ENCODE measurements around the gene DLG1.

Gene DLG1

DNA sequence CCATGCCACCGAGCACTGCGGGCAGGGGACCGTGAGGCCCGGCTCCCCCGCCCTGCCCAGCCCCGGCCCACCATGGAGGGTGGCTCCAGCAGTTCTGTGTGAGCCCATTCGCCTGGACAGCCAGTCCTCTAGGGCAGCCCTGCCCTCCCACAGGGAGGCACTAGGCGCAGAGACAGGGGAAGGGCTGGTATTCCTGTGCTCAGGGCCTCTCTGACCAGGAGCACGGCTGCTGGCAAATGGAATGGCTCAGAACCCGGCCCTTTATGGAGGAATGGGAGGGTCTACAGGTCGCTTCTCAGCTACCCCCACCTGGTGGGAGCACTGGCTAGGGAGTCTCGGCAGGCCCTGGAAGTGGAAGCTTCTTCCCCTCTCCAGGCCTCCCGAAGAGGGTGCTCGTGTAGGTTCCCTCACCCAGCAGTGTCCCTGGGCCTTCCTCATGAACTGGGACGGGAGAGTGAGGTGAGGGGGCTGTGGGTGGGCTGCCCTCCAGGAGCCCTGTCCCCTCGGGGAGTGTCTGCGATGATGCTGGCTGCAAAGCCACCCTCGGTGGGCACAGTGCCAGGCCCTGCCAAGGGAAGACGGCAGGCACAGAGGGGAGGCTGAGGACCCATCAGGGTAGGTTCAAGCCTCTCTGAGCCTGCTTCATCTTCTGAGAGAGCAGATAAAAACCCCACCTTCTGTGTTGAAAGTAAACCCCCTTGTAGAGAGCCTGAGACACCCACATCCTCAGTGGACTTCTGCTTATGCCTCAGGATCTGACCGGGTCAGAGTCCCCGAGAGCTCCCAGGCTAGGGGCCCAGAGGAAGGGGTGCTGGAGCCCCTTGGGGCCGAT, 270.3 kb downstream of the DLG1 start:
- H3K9me3 ChIP-seq (ENCODE audit: low read length): no peaks in the 10 kb centered on the region
- H3K36me3 ChIP-seq (ENCODE audit: insufficient read depth, low read length): no peaks in the 10 kb centered on the region
- no peak overlapping the region for H2AFZ ChIP-seq (ENCODE audit: low read depth, low read length)
- H3K4me3 ChIP-seq (ENCODE audit: low read length): no peak overlapping the region
- H3K4me1 ChIP-seq (ENCODE audit: insufficient read depth, low read length): peaks cover 1% of the 10 kb centered on the region
- peaks cover 28% of the 10 kb centered on the region for H3K27me3 ChIP-seq (ENCODE audit: insufficient read depth, low read length)

DNA sequence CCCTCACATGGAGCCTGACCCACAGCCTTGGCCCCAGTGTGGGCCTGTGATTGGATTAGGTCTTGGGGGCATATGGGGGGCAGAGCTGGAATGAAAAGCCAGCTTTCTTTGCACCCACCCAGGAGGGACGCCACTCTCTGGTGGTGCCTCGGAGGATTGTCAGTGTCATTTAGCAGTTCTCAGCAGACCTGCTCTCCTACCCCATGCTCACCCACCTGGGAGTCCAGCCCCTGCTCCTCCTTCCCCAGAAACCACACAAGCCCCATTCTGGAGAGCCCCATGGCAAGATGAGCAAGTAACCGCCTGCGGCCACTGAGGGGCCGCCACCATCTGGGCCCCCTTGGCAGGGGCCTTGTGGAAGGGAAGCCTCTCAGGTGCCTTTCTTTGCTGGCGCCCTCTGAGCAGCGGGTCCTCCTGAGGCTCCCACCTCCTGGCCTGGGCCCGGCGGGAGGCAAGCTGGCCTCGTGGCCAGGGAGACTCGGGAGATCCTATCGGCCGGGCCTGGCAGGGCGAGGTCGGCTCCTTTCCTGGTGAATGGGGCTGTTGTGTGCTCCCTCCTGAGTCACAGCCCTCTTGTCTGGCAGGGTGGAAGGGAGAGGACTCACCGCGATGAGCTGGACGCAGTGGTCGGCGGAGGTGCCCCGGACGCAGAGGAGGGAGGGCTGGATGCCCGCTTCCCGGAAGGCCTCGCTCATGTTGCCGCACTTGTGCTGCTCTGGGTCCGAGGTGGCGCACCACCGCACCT, 271.1 kb downstream of the DLG1 start:
- Histone ChIP-seq H3K9me3 (ENCODE audit: low read length) (no peaks in the 10 kb centered on the region), H2AFZ (ENCODE audit: low read depth, low read length) (no peak overlapping the region), H3K4me3 (ENCODE audit: low read length) (no peak overlapping the region), H3K27me3 (ENCODE audit: insufficient read depth, low read length) (peaks cover 28% of the 10 kb centered on the region), H3K4me1 (ENCODE audit: insufficient read depth, low read length) (peaks cover 8% of the 10 kb centered on the region), H3K36me3 (ENCODE audit: insufficient read depth, low read length) (no peaks in the 10 kb centered on the region)

DNA sequence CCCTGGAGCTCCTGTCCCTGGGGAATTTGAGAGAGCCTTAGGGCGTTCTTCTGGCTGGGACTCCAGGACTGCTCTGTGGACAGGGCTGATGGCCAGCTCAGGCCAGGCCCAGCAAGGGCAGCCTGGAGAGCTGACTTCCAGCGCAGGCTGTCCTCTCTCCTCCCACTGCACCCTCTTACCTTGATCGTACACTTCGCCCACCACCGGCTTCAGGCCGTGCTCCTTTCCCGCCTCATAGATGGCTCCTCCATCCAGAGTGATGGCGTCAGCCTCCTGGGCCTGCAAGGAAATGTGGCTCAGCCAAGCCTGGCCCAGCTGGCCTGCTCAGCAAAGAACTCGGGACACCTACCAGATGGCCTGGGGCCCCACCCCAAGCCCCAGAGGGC, 271.9 kb downstream of the DLG1 start:
- Histone ChIP-seq H3K36me3 (ENCODE audit: insufficient read depth, low read length) (no peaks in the 10 kb centered on the region), H3K4me3 (ENCODE audit: low read length) (no peak overlapping the region), H3K27me3 (ENCODE audit: insufficient read depth, low read length) (peaks cover 28% of the 10 kb centered on the region), H3K9me3 (ENCODE audit: low read length) (no peaks in the 10 kb centered on the region), H2AFZ (ENCODE audit: low read depth, low read length) (no peak overlapping the region), H3K4me1 (ENCODE audit: insufficient read depth, low read length) (peaks cover 8% of the 10 kb centered on the region)

DNA sequence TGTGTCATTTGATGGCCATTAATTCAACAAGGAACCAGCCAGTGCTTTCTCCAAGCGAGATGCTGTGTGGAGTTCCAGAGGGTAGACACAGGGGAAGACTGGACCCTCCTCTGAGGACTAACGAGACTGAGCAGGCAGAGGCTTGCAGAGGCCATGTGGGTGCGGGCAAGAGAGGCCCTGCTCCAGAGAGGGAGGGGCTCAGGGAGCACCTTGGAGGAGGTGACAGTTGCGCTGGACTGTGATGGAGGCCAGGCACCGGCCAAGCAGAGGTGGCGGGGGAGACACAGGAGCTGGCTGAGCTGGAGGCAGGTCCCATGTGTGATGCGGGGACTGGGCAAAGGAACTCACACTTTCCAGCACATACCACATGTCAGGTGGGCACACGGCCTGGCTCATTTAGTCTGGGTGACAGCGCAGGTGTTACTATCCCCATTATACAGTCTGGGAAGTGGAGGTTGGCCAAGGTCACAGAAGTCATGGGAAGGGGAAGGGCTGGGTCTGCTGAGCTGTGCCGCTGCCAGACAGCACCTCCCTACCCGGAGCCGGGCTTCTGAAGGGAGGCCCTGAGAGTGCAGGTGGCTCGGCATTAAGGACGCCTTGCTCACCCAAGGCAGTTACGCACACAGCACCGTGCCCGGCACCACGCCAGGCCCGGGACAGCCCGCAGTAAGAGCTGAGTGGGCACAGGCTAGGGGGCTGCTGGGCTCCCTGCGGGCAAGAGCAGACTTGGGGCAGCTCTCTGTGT, 272.5 kb downstream of the DLG1 start:
- H3K4me3 ChIP-seq (ENCODE audit: low read length): no peak overlapping the region
- peaks cover 25% of the 10 kb centered on the region for H3K27me3 ChIP-seq (ENCODE audit: insufficient read depth, low read length)
- H3K9me3 ChIP-seq (ENCODE audit: low read length): no peaks in the 10 kb centered on the region
- peaks cover 8% of the 10 kb centered on the region for H3K4me1 ChIP-seq (ENCODE audit: insufficient read depth, low read length)
- H2AFZ ChIP-seq (ENCODE audit: low read depth, low read length): no peak overlapping the region
- no peaks in the 10 kb centered on the region for H3K36me3 ChIP-seq (ENCODE audit: insufficient read depth, low read length)

DNA sequence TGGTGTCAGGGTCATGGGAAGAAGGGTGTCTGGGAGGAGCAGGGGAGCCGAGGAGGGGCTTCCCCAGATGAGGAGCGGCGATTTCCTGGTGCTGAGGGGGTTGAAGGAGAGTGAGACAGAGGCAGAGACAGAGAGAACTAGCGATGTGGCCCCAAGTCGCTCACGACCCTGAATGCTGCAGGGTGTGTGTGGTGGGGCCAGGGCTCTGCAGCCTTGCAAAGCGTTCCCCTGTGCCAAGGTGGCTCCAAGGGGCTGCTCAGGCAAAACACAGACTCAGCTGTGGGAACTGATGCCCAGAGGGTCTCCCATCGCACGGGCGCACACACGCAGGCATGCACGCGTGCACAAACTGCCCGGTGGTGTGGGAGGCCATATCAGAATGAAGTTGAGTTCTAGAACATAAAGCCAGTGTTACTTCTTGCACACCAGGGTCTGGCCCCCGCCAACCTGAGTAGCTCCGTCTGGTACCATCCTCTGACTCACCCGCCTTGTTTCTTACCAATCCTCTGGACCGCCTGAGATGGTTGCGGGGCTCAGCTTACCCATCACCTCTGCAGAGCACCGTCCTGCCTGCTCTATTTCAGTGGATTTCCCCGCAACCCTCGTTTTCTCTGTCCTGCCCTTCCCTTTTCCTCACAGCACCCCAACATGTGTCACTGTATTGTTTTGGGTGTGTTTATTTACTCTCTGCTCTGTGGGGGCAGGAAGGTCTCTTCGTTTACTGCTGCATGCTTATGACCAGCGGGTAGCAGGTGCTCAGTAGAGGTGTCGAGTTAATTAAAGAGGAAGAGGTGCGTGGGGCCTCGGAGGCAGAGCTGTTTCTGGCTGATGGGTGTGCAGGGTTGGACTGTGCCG, 273.3 kb downstream of the DLG1 start:
- Histone ChIP-seq H3K9me3 (ENCODE audit: low read length) (no peaks in the 10 kb centered on the region), H3K4me1 (ENCODE audit: insufficient read depth, low read length) (peaks cover 8% of the 10 kb centered on the region)

DNA sequence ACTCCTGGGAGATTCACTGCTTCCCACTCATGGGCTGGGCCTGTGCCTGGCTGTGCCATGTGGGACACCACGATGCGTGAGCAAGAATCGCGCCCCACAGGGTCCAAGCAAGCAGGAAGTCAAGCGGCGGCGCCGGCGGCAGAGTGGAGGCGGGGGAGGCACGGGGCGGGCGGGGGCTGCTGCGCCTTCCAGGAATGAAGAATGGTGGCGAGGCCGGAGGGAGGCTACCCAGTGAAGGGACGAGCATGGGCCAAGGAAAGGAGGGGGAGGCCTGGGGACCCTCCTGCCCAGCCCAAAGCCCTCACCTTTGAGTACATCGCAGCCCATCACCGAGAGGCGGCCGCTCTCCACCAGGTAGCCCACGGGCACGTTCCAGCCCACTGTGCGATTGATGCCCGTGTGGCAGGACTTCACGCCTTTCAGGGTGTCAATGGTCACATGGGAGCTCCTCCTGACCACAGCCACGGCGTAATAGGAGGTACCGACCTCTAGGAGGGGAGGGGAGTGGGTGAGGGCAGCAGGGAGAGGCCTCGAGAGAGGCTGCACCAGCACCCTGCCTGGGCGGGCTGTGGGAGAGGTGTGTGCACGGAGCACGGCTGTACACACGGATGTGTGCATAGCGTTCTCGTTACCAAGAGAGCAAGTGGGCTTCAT, 274.3 kb downstream of the DLG1 start:
- Histone ChIP-seq H3K36me3 (ENCODE audit: insufficient read depth, low read length) (no peaks in the 10 kb centered on the region), H2AFZ (ENCODE audit: low read depth, low read length) (no peak overlapping the region), H3K9me3 (ENCODE audit: low read length) (no peaks in the 10 kb centered on the region), H3K4me1 (ENCODE audit: insufficient read depth, low read length) (peaks cover 8% of the 10 kb centered on the region), H3K4me3 (ENCODE audit: low read length) (no peak overlapping the region), H3K27me3 (ENCODE audit: insufficient read depth, low read length) (peaks cover 23% of the 10 kb centered on the region)

More for the DNA sequence above, 273.3 kb downstream of the DLG1 start:
- Histone ChIP-seq H3K36me3 (ENCODE audit: insufficient read depth, low read length) (no peaks in the 10 kb centered on the region), H2AFZ (ENCODE audit: low read depth, low read length) (no peak overlapping the region), H3K27me3 (ENCODE audit: insufficient read depth, low read length) (peaks cover 26% of the 10 kb centered on the region), H3K4me3 (ENCODE audit: low read length) (no peak overlapping the region)

DNA sequence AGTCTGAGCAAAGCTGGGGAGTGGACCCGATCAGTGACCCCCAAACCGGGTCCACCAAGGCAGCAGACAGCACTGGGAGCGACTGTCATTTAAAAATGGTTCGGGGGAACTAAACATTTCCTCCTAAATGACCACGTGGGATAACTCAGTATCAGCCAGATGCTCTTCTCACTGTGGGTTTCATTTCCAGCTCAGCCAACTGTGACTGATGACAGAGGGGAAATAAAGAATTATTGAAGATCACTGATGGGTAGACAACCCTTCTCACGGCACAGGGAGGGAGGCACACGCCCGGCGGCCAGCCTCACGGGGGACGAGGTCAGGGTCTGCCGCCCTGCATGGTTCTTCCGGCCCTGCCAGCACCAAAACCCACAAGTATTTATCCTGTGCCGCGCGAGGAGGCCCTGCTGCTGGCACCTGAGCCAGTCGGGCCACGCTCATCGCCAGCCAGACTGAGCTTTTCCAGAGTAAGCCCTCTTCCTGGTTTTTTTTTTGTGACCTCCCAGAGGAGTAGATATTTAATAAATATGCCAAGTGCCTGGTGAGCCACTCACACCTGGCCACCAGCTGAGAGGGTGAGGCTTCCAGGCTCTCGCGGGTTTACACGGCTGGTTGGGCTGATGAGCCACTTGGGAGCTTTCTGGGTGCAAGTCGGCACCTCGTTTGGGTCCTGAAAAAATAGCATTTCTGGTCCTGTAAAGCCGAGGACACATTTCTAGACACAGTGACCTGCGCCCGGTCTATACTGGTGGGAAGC, 275.0 kb downstream of the DLG1 start:
- no peak overlapping the region for H2AFZ ChIP-seq (ENCODE audit: low read depth, low read length)
- H3K4me1 ChIP-seq (ENCODE audit: insufficient read depth, low read length): peaks cover 8% of the 10 kb centered on the region
- no peak overlapping the region for H3K4me3 ChIP-seq (ENCODE audit: low read length)
- no peaks in the 10 kb centered on the region for H3K9me3 ChIP-seq (ENCODE audit: low read length)
- H3K36me3 ChIP-seq (ENCODE audit: insufficient read depth, low read length): no peaks in the 10 kb centered on the region
- H3K27me3 ChIP-seq (ENCODE audit: insufficient read depth, low read length): peaks cover 20% of the 10 kb centered on the region

DNA sequence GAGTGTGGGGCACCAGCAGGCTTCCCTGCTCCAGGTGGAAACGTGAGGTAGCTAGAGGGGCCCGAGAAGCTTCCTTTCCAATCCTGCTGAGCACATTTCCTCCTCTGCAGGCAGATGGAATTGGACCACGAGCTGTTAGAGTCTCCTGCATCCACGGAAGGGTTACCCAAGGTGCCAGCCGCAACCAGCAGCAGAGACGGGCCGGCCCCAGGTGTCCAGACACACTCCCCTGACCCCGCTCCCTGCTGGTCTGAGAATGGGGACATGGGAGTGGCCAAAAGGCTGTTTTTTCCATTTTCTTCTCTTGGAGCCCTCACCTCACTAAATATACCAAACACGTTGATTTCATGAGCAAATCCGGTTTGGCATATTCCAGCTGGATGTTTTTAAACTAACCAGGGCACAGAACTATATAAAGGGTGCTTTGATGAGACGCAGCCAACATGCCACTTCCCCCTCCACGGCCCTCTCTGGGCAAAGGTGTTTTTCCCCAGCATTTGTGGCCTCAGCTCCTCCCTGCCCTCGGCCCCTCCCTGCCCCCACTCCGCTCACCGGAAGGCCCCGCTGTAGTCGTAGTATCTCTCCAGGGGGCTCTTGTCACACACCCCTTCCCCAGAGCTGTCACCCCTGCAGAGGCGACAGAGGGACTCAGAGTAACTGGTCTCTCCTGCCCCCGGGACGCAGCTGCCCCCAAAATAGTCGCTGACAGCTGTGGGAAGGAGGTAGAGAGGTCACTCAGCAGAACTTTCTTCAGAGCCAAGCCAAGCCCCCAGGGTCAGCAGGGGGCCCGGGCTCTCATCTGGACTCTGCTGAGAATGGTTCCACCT, 275.8 kb downstream of the DLG1 start:
- Histone ChIP-seq H3K27me3 (ENCODE audit: insufficient read depth, low read length) (peaks cover 14% of the 10 kb centered on the region), H3K4me1 (ENCODE audit: insufficient read depth, low read length) (peaks cover 8% of the 10 kb centered on the region), H3K9me3 (ENCODE audit: low read length) (no peaks in the 10 kb centered on the region)

DNA sequence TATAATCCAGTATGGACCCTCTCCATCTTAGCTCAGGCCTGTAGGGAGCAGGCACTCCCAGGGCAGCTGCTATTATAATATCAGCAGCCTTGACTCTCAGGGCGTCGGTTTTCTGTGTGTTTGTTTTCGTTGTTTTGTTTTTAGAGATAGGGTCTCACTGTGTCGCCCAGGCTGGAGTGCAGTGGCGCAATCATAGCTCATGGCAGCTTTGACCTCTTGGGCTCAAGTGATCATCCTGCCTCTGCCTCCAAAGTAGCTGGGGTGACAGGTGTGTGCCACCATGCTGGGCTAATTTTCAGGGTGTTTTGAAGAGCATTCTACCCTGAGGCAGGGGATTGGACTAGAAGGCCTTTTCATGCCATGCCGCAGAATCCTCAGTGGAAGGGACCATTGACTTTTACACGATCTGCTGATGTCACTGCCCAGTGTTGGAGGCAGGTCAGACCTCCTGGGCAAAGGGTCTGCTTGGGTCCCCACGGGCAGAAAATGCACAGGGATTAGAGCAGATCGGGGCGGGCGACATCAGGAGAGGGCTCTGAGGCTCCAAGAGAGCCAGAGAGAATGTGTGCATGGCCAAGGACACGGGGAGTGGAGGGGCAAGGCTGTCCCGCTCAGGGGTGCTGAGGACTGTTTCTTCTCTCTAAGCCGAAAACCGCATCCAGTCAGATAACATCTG, 276.5 kb downstream of the DLG1 start:
- H3K36me3 ChIP-seq (ENCODE audit: insufficient read depth, low read length): no peaks in the 10 kb centered on the region
- no peaks in the 10 kb centered on the region for H3K9me3 ChIP-seq (ENCODE audit: low read length)
- peaks cover 8% of the 10 kb centered on the region for H3K4me1 ChIP-seq (ENCODE audit: insufficient read depth, low read length)
- peaks cover 14% of the 10 kb centered on the region for H3K27me3 ChIP-seq (ENCODE audit: insufficient read depth, low read length)
- H3K4me3 ChIP-seq (ENCODE audit: low read length): no peak overlapping the region
- H2AFZ ChIP-seq (ENCODE audit: low read depth, low read length): no peak overlapping the region

More for the DNA sequence above, 275.8 kb downstream of the DLG1 start:
- Histone ChIP-seq H3K4me3 (ENCODE audit: low read length) (no peak overlapping the region), H2AFZ (ENCODE audit: low read depth, low read length) (no peak overlapping the region), H3K36me3 (ENCODE audit: insufficient read depth, low read length) (no peaks in the 10 kb centered on the region)

DNA sequence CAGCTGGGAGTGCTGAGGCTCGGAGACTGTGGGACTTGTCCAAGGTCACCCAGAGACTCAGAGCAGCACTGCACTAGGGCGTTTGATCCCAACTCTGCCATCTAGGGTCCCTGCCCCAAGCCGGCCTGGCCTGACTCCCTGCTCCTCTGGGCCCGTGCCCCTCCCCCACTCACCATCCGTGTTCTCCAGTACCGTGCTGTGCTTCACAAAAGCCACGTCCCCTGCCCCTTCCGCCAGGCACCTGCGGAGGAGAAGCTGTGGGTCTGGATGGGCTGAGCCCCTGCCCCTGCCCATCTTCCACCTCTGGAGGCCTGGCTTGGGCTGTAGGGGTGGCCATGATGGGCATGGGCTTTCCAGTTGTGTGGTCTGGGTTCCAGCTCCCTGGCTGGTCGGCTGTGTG, 277.2 kb downstream of the DLG1 start:
- Histone ChIP-seq H3K27me3 (ENCODE audit: insufficient read depth, low read length) (peaks cover 11% of the 10 kb centered on the region), H3K4me1 (ENCODE audit: insufficient read depth, low read length) (peaks cover 8% of the 10 kb centered on the region), H3K4me3 (ENCODE audit: low read length) (no peak overlapping the region), H2AFZ (ENCODE audit: low read depth, low read length) (no peak overlapping the region), H3K36me3 (ENCODE audit: insufficient read depth, low read length) (no peaks in the 10 kb centered on the region), H3K9me3 (ENCODE audit: low read length) (no peaks in the 10 kb centered on the region)

DNA sequence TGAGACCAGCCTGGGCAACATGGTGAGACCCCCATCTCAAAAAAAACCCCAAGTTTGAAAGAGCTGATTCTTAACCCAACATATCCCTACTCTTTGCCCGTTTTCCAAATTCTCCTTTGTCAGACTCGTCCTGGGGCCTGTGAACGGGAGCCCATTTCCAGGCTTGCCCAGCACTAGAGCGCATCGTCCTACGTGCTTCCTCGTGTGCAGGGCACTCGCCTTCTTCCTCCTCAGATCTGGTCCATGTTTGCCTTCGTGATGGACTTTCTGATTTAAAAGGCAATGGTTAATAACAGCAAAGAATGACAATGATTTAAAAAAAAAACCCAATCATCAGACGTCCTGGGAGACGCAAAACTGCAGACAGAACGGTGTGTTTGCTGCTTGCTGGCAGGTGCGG, 278.9 kb downstream of the DLG1 start:
- H3K4me1 ChIP-seq (ENCODE audit: insufficient read depth, low read length): peaks cover 8% of the 10 kb centered on the region
- H3K36me3 ChIP-seq (ENCODE audit: insufficient read depth, low read length): no peaks in the 10 kb centered on the region
- H3K27me3 ChIP-seq (ENCODE audit: insufficient read depth, low read length): peaks cover 11% of the 10 kb centered on the region
- no peak overlapping the region for H3K4me3 ChIP-seq (ENCODE audit: low read length)
- no peaks in the 10 kb centered on the region for H3K9me3 ChIP-seq (ENCODE audit: low read length)
- no peak overlapping the region for H2AFZ ChIP-seq (ENCODE audit: low read depth, low read length)
